GM12878 (cell line): ENCODE measurements around the gene DES.

Experiments used
- EZH2 ChIP-seq: IDR thresholded peaks from 2 replicates; pipeline ENCODE4 v1.6.1; 2012; ENCODE audit warnings: low read depth, mild to moderate bottlenecking, control low read depth, inconsistent platforms, low read length, borderline replicate concordance; ENCODE audit not compliant: control insufficient read depth
- GATAD2B ChIP-seq: fragments of 450-650 bp; conservative IDR thresholded peaks from 2 replicates; pipeline ENCODE4 v1.6.1; 2017; ENCODE audit warnings: low read depth, mild to moderate bottlenecking, moderate library complexity
- JUNB ChIP-seq: IDR thresholded peaks from 2 replicates; pipeline ENCODE4 v1.6.1; 2016; ENCODE audit warnings: antibody characterized with exemption, mild to moderate bottlenecking
- KDM1A ChIP-seq: fragments of 200-600 bp; sonication (generic); IDR thresholded peaks from 2 replicates; pipeline ENCODE4 v1.6.1; 2016; ENCODE audit warnings: borderline replicate concordance
- ZBED1 ChIP-seq: IDR thresholded peaks from 2 replicates; pipeline ENCODE4 v1.6.1; 2016; ENCODE audit warnings: borderline replicate concordance

- no peak for TF ChIP-seq JUNB
- TF ChIP-seq EZH2, result no peak
- no peak for TF ChIP-seq KDM1A
- no peak for TF ChIP-seq GATAD2B
- no peak for TF ChIP-seq ZBED1
Observed at GRCh38 chr2:219419012-219419324, 791 bp downstream of the DES start.
